HepG2 (cell line): ENCODE measurements around the gene STMN3. TPM values are rescaled to one million over a fixed set of nuclear protein-coding genes. Genes with fewer than 3 reads are reported as not detected.
A peak's percentile ranks its signal among the peaks of the same experiment; 100 is the strongest.

ENCODE experiments used
- FOSL1 ChIP-seq: sonication (generic); formaldehyde crosslinking; IDR thresholded peaks from 2 replicates; pipeline ENCODE4 v1.9.0; 2021; ENCODE audit warnings: missing genetic modification reagents, borderline replicate concordance
- KLF15 ChIP-seq: sonication (generic); formaldehyde crosslinking; IDR thresholded peaks from 2 replicates; pipeline ENCODE4 v1.8.1; 2023; ENCODE audit warnings: borderline replicate concordance, mild to moderate bottlenecking, inconsistent platforms, missing genetic modification reagents, mixed read lengths
- POLR2G ChIP-seq: fragments of 200-400 bp; formaldehyde crosslinking; IDR thresholded peaks from 2 replicates; pipeline ENCODE4 v1.6.1; 2018; ENCODE audit warnings: mild to moderate bottlenecking, low read depth, low read length, moderate library complexity
- PREB ChIP-seq: sonication (generic); formaldehyde crosslinking; IDR thresholded peaks from 2 replicates; pipeline ENCODE4 v1.4.0; 2020; ENCODE audit warnings: missing genetic modification reagents
- REST ChIP-seq, 2 experiments: IDR thresholded peaks; 2 replicates each; pipeline ENCODE4 v1.6.1; 2011 to 2012; ENCODE audit warnings: low read length in 2 of 2, borderline replicate concordance in 1 of 2, low read depth in 1 of 2, mild to moderate bottlenecking in 1 of 2, moderate library complexity in 1 of 2
- ZBTB10 ChIP-seq: sonication (generic); formaldehyde crosslinking; IDR thresholded peaks from 2 replicates; pipeline ENCODE4 v1.4.0; 2020; ENCODE audit warnings: missing genetic modification reagents, borderline replicate concordance
- ZFP41 ChIP-seq: sonication (generic); formaldehyde crosslinking; IDR thresholded peaks from 2 replicates; pipeline ENCODE4 v1.4.0; 2020; ENCODE audit warnings: mild to moderate bottlenecking, missing genetic modification reagents, borderline replicate concordance
- ZNF230 ChIP-seq: sonication (generic); formaldehyde crosslinking; IDR thresholded peaks from 2 replicates; pipeline ENCODE4 v1.4.0; 2020; ENCODE audit warnings: mild to moderate bottlenecking, missing genetic modification reagents
- ZNF232 ChIP-seq: sonication (generic); formaldehyde crosslinking; IDR thresholded peaks from 2 replicates; pipeline ENCODE4 v1.4.0; 2020; ENCODE audit warnings: missing genetic modification reagents, borderline replicate concordance
- ZNF234 ChIP-seq: sonication (generic); formaldehyde crosslinking; conservative IDR thresholded peaks from 2 replicates; pipeline ENCODE4 v1.5.1; 2020; ENCODE audit warnings: mild to moderate bottlenecking, missing genetic modification reagents
- ZNF280B ChIP-seq: sonication (generic); formaldehyde crosslinking; IDR thresholded peaks from 2 replicates; pipeline ENCODE4 v1.5.0; 2020; ENCODE audit warnings: missing genetic modification reagents, mild to moderate bottlenecking, borderline replicate concordance
- ZNF280D ChIP-seq: sonication (generic); formaldehyde crosslinking; IDR thresholded peaks from 2 replicates; pipeline ENCODE4 v1.5.1; 2020; ENCODE audit warnings: mild to moderate bottlenecking, missing genetic modification reagents
- ZNF431 ChIP-seq: sonication (generic); formaldehyde crosslinking; IDR thresholded peaks from 2 replicates; pipeline ENCODE4 v1.9.0; 2022; ENCODE audit warnings: missing genetic modification reagents, low read depth, mild to moderate bottlenecking, borderline replicate concordance
- ZNF841 ChIP-seq: sonication (generic); formaldehyde crosslinking; IDR thresholded peaks from 2 replicates; pipeline ENCODE4 v1.8.1; 2023; ENCODE audit warnings: missing genetic modification reagents, borderline replicate concordance
- polyA plus RNA-seq, 8 experiments: library from polyadenylated mRNA; depleted of rRNA in 3 of 8; stranded (reverse) in 7 of 8; unstranded in 1 of 8; fragments of >200 nt; fragmentation: Illumina TruSeq in 4 of 8; extraction: Trizol in 4 of 8; gene quantifications; 2 replicates each; pipeline versions ENCODE4 v1.2.1 to v1.2.3, GENCODE V29; 2011 to 2016; ENCODE audit warnings: low read depth in 4 of 8, missing spikeins in 1 of 8, mixed read lengths in 1 of 8; ENCODE audit not compliant: insufficient read depth in 1 of 8
- total RNA-seq, 5 experiments: library from RNA; depleted of rRNA; stranded (reverse); fragments of >200 nt; fragmentation: Illumina TruSeq; extraction: Trizol; gene quantifications; 2 replicates each; pipeline ENCODE4 v1.2.3, GENCODE V29; 2016; ENCODE audit warnings: low read depth in 1 of 5

Gene STMN3
- total and polyA plus RNA-seq, 2 of the 13 experiments (the other 11 are each of a cell fraction or from before 2014, with no cell fraction given), result 21.0 to 48.3 TPM

- TF ChIP-seq REST (IDR thresholded peaks at IDR 0.05; ENCODE audit: borderline replicate concordance in 1 of 2, low read depth in 1 of 2, low read length in 2 of 2) (no peak), ZBTB10 (no peak), POLR2G (peak; percentile 55), ZNF230 (no peak), ZNF841 (CRISPR knock-in tag) (no peak), FOSL1 (CRISPR knock-in tag) (0 out of 2 replicates have a peak, but pooled peaks have one; percentile 2), KLF15 (CRISPR knock-in tag) (no peak), ZNF232 (CRISPR knock-in tag) (no peak), ZNF280B (CRISPR knock-in tag) (no peak), ZFP41 (CRISPR knock-in tag) (no peak), ZNF234 (CRISPR knock-in tag) (0 out of 2 replicates have a peak, but pooled peaks have one; percentile 46), ZNF280D (no peak), ZNF431 (CRISPR knock-in tag) (no peak), PREB (CRISPR knock-in tag) (no peak)
Measured at GRCh38 chr20:63697868-63698545, 44.8 kb upstream of the STMN3 start (continued).
